Loucy (cell line): ENCODE data around the gene FMO1.

Experiments
- H2AFZ ChIP-seq: fragments of 200-600 bp; sonication (generic); 2 replicates; pipeline ENCODE4 v1.6.0; 2016; ENCODE audit warnings: antibody characterized with exemption, mild to moderate bottlenecking, low read length, moderate library complexity
- H3F3A ChIP-seq: fragments of 200-600 bp; 2 replicates; pipeline ENCODE4 v1.6.0; 2016; ENCODE audit warnings: antibody characterized with exemption, low read depth, mild to moderate bottlenecking
- H3K27me3 ChIP-seq: fragments of 200-600 bp; sonication (generic); 2 replicates; pipeline ENCODE4 v1.6.1; 2014; ENCODE audit warnings: low read length, mild to moderate bottlenecking; ENCODE audit not compliant: insufficient read depth, poor library complexity, severe bottlenecking
- H3K36me3 ChIP-seq: fragments of 200-600 bp; sonication (generic); 2 replicates; pipeline ENCODE4 v1.6.1; 2016; ENCODE audit warnings: low read length; ENCODE audit not compliant: insufficient read depth
- H3K4me1 ChIP-seq: fragments of 200-600 bp; sonication (generic); 2 replicates; pipeline ENCODE4 v1.5.1; 2014; ENCODE audit warnings: low read length, mild to moderate bottlenecking; ENCODE audit not compliant: insufficient read depth, poor library complexity, severe bottlenecking
- H3K4me2 ChIP-seq: fragments of 200-600 bp; sonication (generic); 2 replicates; pipeline ENCODE4 v1.6.0; 2014; ENCODE audit warnings: antibody characterized with exemption, low read length, low read depth, mild to moderate bottlenecking; ENCODE audit not compliant: poor library complexity, severe bottlenecking
- H3K4me3 ChIP-seq: fragments of 200-600 bp; sonication (generic); 2 replicates; pipeline ENCODE4 v1.5.1; 2014; ENCODE audit warnings: low read length, mild to moderate bottlenecking, mixed read lengths; ENCODE audit not compliant: poor library complexity, severe bottlenecking
- H3K79me2 ChIP-seq: fragments of 200-600 bp; sonication (generic); 2 replicates; pipeline ENCODE4 v1.6.1; 2014; ENCODE audit warnings: low read length; ENCODE audit not compliant: insufficient read depth
- H3K9ac ChIP-seq: fragments of 200-600 bp; sonication (generic); 2 replicates; pipeline ENCODE4 v1.6.0; 2014; ENCODE audit warnings: mild to moderate bottlenecking, low read depth, low read length, moderate library complexity; ENCODE audit not compliant: poor library complexity, severe bottlenecking
- H3K9me2 ChIP-seq: fragments of 200-600 bp; sonication (generic); replicated peaks from 2 replicates; pipeline ENCODE4 v1.6.1; 2016; ENCODE audit warnings: low read depth, low read length, mixed read lengths
- H3K9me3 ChIP-seq: fragments of 200-600 bp; sonication (generic); 2 replicates; pipeline ENCODE4 v1.6.1; 2014; ENCODE audit warnings: mild to moderate bottlenecking, antibody characterized with exemption, low read length, low read depth; ENCODE audit not compliant: insufficient read depth
- H4K20me1 ChIP-seq: fragments of 200-600 bp; sonication (generic); 2 replicates; pipeline ENCODE4 v1.6.0; 2014; ENCODE audit warnings: antibody characterized with exemption, low read length, mild to moderate bottlenecking; ENCODE audit not compliant: insufficient read depth, poor library complexity, severe bottlenecking
- EZH2phosphoT487 ChIP-seq: fragments of 200-600 bp; IDR thresholded peaks from 2 replicates; pipeline ENCODE4 v1.6.1; 2018; ENCODE audit warnings: antibody characterized with exemption, mild to moderate bottlenecking, moderate library complexity, borderline replicate concordance
- TF ChIP-seq, protein P1 (sequence below): fragments of 200-600 bp; sonication (generic); conservative IDR thresholded peaks from 2 replicates; pipeline ENCODE4 v1.5.1; 2014; ENCODE audit warnings: mild to moderate bottlenecking, antibody characterized with exemption, low read length

FMO1 gene

DNA sequence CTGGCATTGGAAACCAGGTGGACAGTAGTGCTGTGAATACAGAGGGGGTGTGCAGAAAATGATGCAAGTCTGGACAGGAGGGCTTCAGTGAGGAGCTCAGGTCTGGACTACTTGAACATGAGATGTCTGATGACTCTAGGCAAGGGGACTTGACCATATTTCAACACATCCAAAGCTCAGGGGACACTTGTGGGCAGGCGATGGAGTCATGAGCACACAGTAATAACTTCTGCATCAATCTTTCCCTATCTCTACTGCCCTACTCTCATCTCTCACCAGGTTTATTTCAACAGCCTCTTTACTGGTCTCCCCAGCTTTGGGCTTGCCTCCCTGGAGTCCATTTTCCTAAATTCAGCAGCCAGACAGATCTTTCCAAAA is 41.3 kb upstream of the FMO1 start:
- Histone ChIP-seq H3K9me3 (no peaks in the 10 kb centered on the region), H3K9ac (no peak overlapping the region), H3K4me3 (no peak overlapping the region), H2AFZ (no peak overlapping the region), H3K4me2 (no peak overlapping the region), H3F3A (no peaks in the 10 kb centered on the region), H3K79me2 (no peaks in the 10 kb centered on the region), H3K36me3 (no peaks in the 10 kb centered on the region), H4K20me1 (no peaks in the 10 kb centered on the region), H3K27me3 (peaks cover 10% of the 10 kb centered on the region), H3K9me2 (no peaks in the 10 kb centered on the region), H3K4me1 (no peaks in the 10 kb centered on the region)
- TF ChIP-seq, protein P1, sequence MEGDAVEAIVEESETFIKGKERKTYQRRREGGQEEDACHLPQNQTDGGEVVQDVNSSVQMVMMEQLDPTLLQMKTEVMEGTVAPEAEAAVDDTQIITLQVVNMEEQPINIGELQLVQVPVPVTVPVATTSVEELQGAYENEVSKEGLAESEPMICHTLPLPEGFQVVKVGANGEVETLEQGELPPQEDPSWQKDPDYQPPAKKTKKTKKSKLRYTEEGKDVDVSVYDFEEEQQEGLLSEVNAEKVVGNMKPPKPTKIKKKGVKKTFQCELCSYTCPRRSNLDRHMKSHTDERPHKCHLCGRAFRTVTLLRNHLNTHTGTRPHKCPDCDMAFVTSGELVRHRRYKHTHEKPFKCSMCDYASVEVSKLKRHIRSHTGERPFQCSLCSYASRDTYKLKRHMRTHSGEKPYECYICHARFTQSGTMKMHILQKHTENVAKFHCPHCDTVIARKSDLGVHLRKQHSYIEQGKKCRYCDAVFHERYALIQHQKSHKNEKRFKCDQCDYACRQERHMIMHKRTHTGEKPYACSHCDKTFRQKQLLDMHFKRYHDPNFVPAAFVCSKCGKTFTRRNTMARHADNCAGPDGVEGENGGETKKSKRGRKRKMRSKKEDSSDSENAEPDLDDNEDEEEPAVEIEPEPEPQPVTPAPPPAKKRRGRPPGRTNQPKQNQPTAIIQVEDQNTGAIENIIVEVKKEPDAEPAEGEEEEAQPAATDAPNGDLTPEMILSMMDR, result no peak
- no peak for TF ChIP-seq EZH2phosphoT487

DNA sequence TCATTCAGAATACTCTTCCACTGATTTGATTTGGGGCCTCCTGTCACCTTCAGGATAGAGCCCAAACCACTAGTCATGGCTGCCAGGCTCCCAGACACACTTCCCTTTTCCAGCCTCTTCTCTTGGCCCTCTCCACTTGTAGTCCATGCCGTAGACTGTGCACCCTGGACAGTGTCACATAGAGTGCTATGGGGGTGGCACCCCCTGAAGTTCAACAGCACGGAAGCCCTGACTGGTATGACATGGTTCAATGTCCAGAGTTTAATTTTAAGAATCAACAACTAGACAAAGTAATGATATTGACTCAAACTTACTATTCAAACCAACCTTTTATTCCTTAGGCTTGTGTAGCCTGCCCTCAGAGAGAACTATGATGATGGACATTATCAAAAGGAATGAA is 40.9 kb upstream of the FMO1 start:
- no peak overlapping the region for H2AFZ ChIP-seq
- no peaks in the 10 kb centered on the region for H3K79me2 ChIP-seq
- H3K4me2 ChIP-seq, result no peak overlapping the region
- no peaks in the 10 kb centered on the region for H3F3A ChIP-seq
- no peak for TF ChIP-seq EZH2phosphoT487
- TF ChIP-seq, protein P1, result no peak
- H3K9me3 ChIP-seq, result no peaks in the 10 kb centered on the region
- H3K36me3 ChIP-seq, result no peaks in the 10 kb centered on the region
- H3K9ac ChIP-seq, result no peak overlapping the region
- H3K4me3 ChIP-seq, result no peak overlapping the region
- H3K4me1 ChIP-seq, result no peaks in the 10 kb centered on the region
- peaks cover 10% of the 10 kb centered on the region for H3K27me3 ChIP-seq
- H3K9me2 ChIP-seq, result no peaks in the 10 kb centered on the region
- no peaks in the 10 kb centered on the region for H4K20me1 ChIP-seq

DNA sequence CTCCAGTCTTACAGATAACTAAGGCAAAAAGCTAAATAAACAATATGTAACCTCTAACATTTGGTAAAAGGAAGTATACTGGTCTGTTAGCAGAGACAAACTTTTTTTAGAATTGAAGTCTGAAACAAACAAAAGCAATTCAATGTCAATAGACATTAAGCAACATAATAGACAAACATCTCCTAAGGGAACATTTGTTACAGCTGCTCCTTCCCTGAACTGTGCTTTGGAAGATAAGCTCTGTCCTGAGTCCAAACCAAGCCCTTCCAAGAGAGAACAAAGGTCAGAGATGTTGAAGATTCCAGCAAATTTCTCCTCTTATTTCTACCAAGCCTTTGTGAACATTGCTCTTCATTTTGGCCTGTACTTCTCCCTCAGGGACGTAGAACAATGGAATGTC is 37.9 kb upstream of the FMO1 start:
- H3K9me3 ChIP-seq, result no peaks in the 10 kb centered on the region
- no peaks in the 10 kb centered on the region for H3K4me1 ChIP-seq
- no peak overlapping the region for H3K4me2 ChIP-seq
- no peaks in the 10 kb centered on the region for H3F3A ChIP-seq
- H2AFZ ChIP-seq, result no peak overlapping the region
- no peaks in the 10 kb centered on the region for H4K20me1 ChIP-seq
- H3K36me3 ChIP-seq, result no peaks in the 10 kb centered on the region
- no peaks in the 10 kb centered on the region for H3K9me2 ChIP-seq
- peaks cover 10% of the 10 kb centered on the region for H3K27me3 ChIP-seq
- no peak for TF ChIP-seq EZH2phosphoT487
- TF ChIP-seq, protein P1, result no peak
- H3K4me3 ChIP-seq, result no peak overlapping the region
- no peaks in the 10 kb centered on the region for H3K79me2 ChIP-seq
- H3K9ac ChIP-seq, result no peak overlapping the region
